ENCODE results near the gene TMED7. TPM values are rescaled to one million over a fixed set of nuclear protein-coding genes. Genes with fewer than 3 reads are reported as not detected.

Gene TMED7
- total and polyA plus RNA-seq, 4 donors, result 43.4 to 140 (median 65.8) TPM

- Histone ChIP-seq H3K9me3 (ENCODE audit: control insufficient read depth in 4 of 4, low read length in 3 of 4) (no peaks in the 10 kb centered on the region), H3K27ac (ENCODE audit: low read depth in 1 of 2, low read length in 2 of 2) (no peak overlapping the region), H3K27me3 (ENCODE audit: control insufficient read depth in 4 of 4, insufficient read depth in 4 of 4, low read length in 3 of 4) (no peaks in the 10 kb centered on the region), H3K4me3 (ENCODE audit: low read depth in 1 of 3, low read length in 3 of 3) (no peak overlapping the region), H3K4me1 (ENCODE audit: control insufficient read depth in 4 of 4, insufficient read depth in 4 of 4, low read length in 3 of 4) (no peaks in the 10 kb centered on the region), H3K36me3 (ENCODE audit: control insufficient read depth in 4 of 4, insufficient read depth in 3 of 4, low read depth in 1 of 4, low read length in 3 of 4) (peaks cover 0 to 3% (median 0%) of the 10 kb centered on the region in 4 donors), H3K9ac (ENCODE audit: low read depth in 1 of 2, low read length in 2 of 2) (no peak overlapping the region)
- TF ChIP-seq EGR1 (IDR thresholded peaks at IDR 0.05; ENCODE audit: low read depth in 2 of 2) (no peak), YY1 (IDR thresholded peaks at IDR 0.05) (no peak), REST (IDR thresholded peaks at IDR 0.05) (no peak), GABPA (IDR thresholded peaks at IDR 0.05 in 1 of 2, conservative IDR thresholded peaks at IDR 0.05 in 1 of 2) (no peak), NR2F2 (IDR thresholded peaks at IDR 0.05) (no peak), ZBTB33 (IDR thresholded peaks at IDR 0.05) (no peak), RXRA (IDR thresholded peaks at IDR 0.05) (no peak)
- no peak for DNase-seq (ENCODE audit: low spot score)
- WGBS, result 89% methylated on average over 6 of the region's 6 CpGs
Measured at GRCh38 chr5:115579747-115580173, 46.1 kb downstream of the TMED7 start.

- Histone ChIP-seq H3K27ac (ENCODE audit: low read depth in 1 of 2, low read length in 2 of 2) (no peak overlapping the region), H3K9ac (ENCODE audit: low read depth in 1 of 2, low read length in 2 of 2) (no peak overlapping the region), H3K4me3 (ENCODE audit: low read depth in 1 of 3, low read length in 3 of 3) (no peak overlapping the region), H3K27me3 (ENCODE audit: control insufficient read depth in 4 of 4, insufficient read depth in 4 of 4, low read length in 3 of 4) (no peaks in the 10 kb centered on the region), H3K36me3 (ENCODE audit: control insufficient read depth in 4 of 4, insufficient read depth in 3 of 4, low read depth in 1 of 4, low read length in 3 of 4) (peaks cover 0 to 3% (median 0%) of the 10 kb centered on the region in 4 donors), H3K4me1 (ENCODE audit: control insufficient read depth in 4 of 4, insufficient read depth in 4 of 4, low read length in 3 of 4) (no peaks in the 10 kb centered on the region), H3K9me3 (ENCODE audit: control insufficient read depth in 4 of 4, low read length in 3 of 4) (no peaks in the 10 kb centered on the region)
- TF ChIP-seq FOXA1 (IDR thresholded peaks at IDR 0.05) (no peak), GABPA (IDR thresholded peaks at IDR 0.05 in 1 of 2, conservative IDR thresholded peaks at IDR 0.05 in 1 of 2) (no peak), RXRA (IDR thresholded peaks at IDR 0.05) (no peak), NR2F2 (IDR thresholded peaks at IDR 0.05) (no peak), REST (IDR thresholded peaks at IDR 0.05) (no peak), ZBTB33 (IDR thresholded peaks at IDR 0.05) (no peak), TAF1 (conservative IDR thresholded peaks at IDR 0.05) (no peak), MAX (IDR thresholded peaks at IDR 0.05) (no peak), EGR1 (IDR thresholded peaks at IDR 0.05; ENCODE audit: low read depth in 2 of 2) (no peak), RAD21 (IDR thresholded peaks at IDR 0.05) (no peak), CTCF (IDR thresholded peaks at IDR 0.05; ENCODE audit: low read depth, low read length, missing input control) (no peak), HNF4G (IDR thresholded peaks at IDR 0.05) (no peak), HNF4A (conservative IDR thresholded peaks at IDR 0.05) (no peak), JUND (IDR thresholded peaks at IDR 0.05) (no peak), YY1 (IDR thresholded peaks at IDR 0.05) (no peak)
- WGBS, result 92% methylated on average over 3 of the region's 3 CpGs
- DNase-seq (ENCODE audit: low spot score), result no peak
Measured at GRCh38 chr5:115579216-115579615, 46.6 kb downstream of the TMED7 start.
